B cell (primary cell): ENCODE results near the gene SHOX. TPM values are rescaled to one million over a fixed set of nuclear protein-coding genes. Genes with fewer than 3 reads are reported as not detected.

Source experiments
- ATAC-seq: fragments of 200-7000 bp; cut with Tn5 transposase; one replicate; pipeline ENCODE4 v1.10.0; 2021; ENCODE audit warnings: low read depth, mild to moderate bottlenecking, moderate number of reproducible peaks, moderate library complexity
- CTCF ChIA-PET: fragments of 350-600 bp; sonication (Branson Sonifier 250); formaldehyde crosslinking; loops from one replicate; lab custom pipeline; 2021; ENCODE audit warnings: antibody characterized with exemption, inconsistent platforms; lab: Charles Lee
- POLR2A ChIA-PET: fragments of 350-600 bp; sonication (Branson Sonifier 250); formaldehyde crosslinking; loops from one replicate; lab custom pipeline; 2021; ENCODE audit warnings: antibody characterized with exemption; lab: Charles Lee
- DNase-seq: peaks from one replicate; pipeline ENCODE4 v3.0.0; 2013
- H2AFZ ChIP-seq: 2 replicates; pipeline ENCODE4 v1.6.1; 2012; ENCODE audit warnings: mild to moderate bottlenecking, low read depth, low read length; ENCODE audit not compliant: insufficient read depth, poor library complexity, severe bottlenecking
- H3K27ac ChIP-seq, 2 donors: 1 replicate in 1 of 2; 2 replicates in 1 of 2; pipeline ENCODE4 v1.5.1; 2012 to 2013; ENCODE audit warnings: low read length in 2 of 2, mild to moderate bottlenecking in 2 of 2, moderate library complexity in 1 of 2
- H3K27me3 ChIP-seq, 4 experiments: fragments of 200-600 bp in 1 of 4; sonication (generic) in 1 of 4; replicated peaks in 1 of 4; 1 replicate in 2 of 4; 2 replicates in 2 of 4; pipeline versions ENCODE4 v1.6.1 to v1.7.0; 2013 to 2016; ENCODE audit warnings: low read length in 3 of 4, mild to moderate bottlenecking in 2 of 4, mixed read lengths in 1 of 4, moderate library complexity in 1 of 4; ENCODE audit not compliant: insufficient read depth in 4 of 4, control insufficient read depth in 3 of 4; ENCODE audit errors: control extremely low read depth in 1 of 4
- H3K36me3 ChIP-seq, 2 experiments: replicated peaks in 1 of 2; 1 replicate in 1 of 2; 2 replicates in 1 of 2; pipeline versions ENCODE4 v1.6.1 to v1.7.1; 2013; ENCODE audit warnings: low read length in 1 of 2; ENCODE audit not compliant: insufficient read depth in 2 of 2, control insufficient read depth in 1 of 2; ENCODE audit errors: control extremely low read depth in 1 of 2, extremely low read depth in 1 of 2
- H3K4me1 ChIP-seq, 2 donors: fragments of 200-600 bp in 1 of 2; sonication (generic) in 1 of 2; 1 replicate in 1 of 2; 2 replicates in 1 of 2; pipeline versions ENCODE4 v1.5.1 to v1.6.1; 2013 to 2017; ENCODE audit warnings: low read length in 2 of 2; ENCODE audit not compliant: control insufficient read depth in 2 of 2, insufficient read depth in 2 of 2
- H3K4me2 ChIP-seq: replicated peaks from 2 replicates; pipeline ENCODE3; 2012; ENCODE audit warnings: mild to moderate bottlenecking, low read depth, low read length; ENCODE audit not compliant: poor library complexity, severe bottlenecking
- H3K4me3 ChIP-seq, 5 experiments: fragments of 200-600 bp in 1 of 5; sonication (generic) in 1 of 5; 1 replicate in 3 of 5; 2 replicates in 2 of 5; pipeline versions ENCODE4 v1.5.1 to v1.7.0; 2011 to 2016; ENCODE audit warnings: low read length in 4 of 5, mild to moderate bottlenecking in 4 of 5, low read depth in 2 of 5, control low read depth in 1 of 5, moderate library complexity in 1 of 5; ENCODE audit not compliant: insufficient read depth in 1 of 5; ENCODE audit errors: control extremely low read depth in 1 of 5, extremely low read depth in 1 of 5
- H3K79me2 ChIP-seq: fragments of 200-600 bp; sonication (generic); one replicate; pipeline ENCODE4 v1.6.0; 2016; ENCODE audit warnings: low read length; ENCODE audit not compliant: control insufficient read depth, insufficient read depth
- H3K9ac ChIP-seq: fragments of 200-600 bp; sonication (generic); 2 replicates; pipeline ENCODE4 v1.6.1; 2017; ENCODE audit warnings: mild to moderate bottlenecking, low read length, moderate library complexity
- H3K9me3 ChIP-seq, 3 donors: one replicate each; pipeline versions ENCODE4 v1.6.1 to v1.7.1; 2013; ENCODE audit warnings: low read length in 2 of 3; ENCODE audit not compliant: control insufficient read depth in 2 of 3, insufficient read depth in 1 of 3; ENCODE audit errors: control extremely low read depth in 1 of 3
- H4K20me1 ChIP-seq: 2 replicates; pipeline ENCODE4 v1.6.0; 2012; ENCODE audit warnings: mild to moderate bottlenecking, low read length; ENCODE audit not compliant: insufficient read depth, control insufficient read depth, poor library complexity, severe bottlenecking
- H3K27ac Mint-ChIP-seq: one replicate; pipeline ENCODE4 v1.8.0; 2021; ENCODE audit warnings: mixed read lengths
- H3K27me3 Mint-ChIP-seq: one replicate; pipeline ENCODE4 v1.8.0; 2021; ENCODE audit warnings: mixed read lengths
- H3K4me1 Mint-ChIP-seq: one replicate; pipeline ENCODE4 v1.8.0; 2021; ENCODE audit warnings: mixed read lengths
- H3K4me3 Mint-ChIP-seq: one replicate; pipeline ENCODE4 v1.8.0; 2021; ENCODE audit warnings: mixed read lengths
- H3K9me3 Mint-ChIP-seq: one replicate; pipeline ENCODE4 v1.8.0; 2022; ENCODE audit warnings: mixed read lengths; ENCODE audit not compliant: insufficient read depth
- CTCF ChIP-seq: fragments of 200-600 bp; IDR thresholded peaks from one replicate; pipeline ENCODE4 v1.8.0; 2022; ENCODE audit warnings: antibody characterized with exemption, mild to moderate bottlenecking
- EZH2 ChIP-seq: IDR thresholded peaks from 2 replicates; pipeline ENCODE4 v1.6.1; 2012; ENCODE audit warnings: borderline replicate concordance, low read depth, mild to moderate bottlenecking, moderate library complexity, low read length; ENCODE audit not compliant: insufficient read depth, poor library complexity, severe bottlenecking
- WGBS: methylation state at CpG from one replicate; pipeline ENCODE4 v1.1.5; 2013; ENCODE audit warnings: missing lambda C conversion rate; ENCODE audit not compliant: insufficient coverage; 5-methylcytosine and 5-hydroxymethylcytosine counted together
- intact Hi-C: fragments of 100-400 bp; cut with micrococcal nuclease; formaldehyde crosslinking; loops from one replicate; pipeline ENCODE4 v1.10.0; 2022
- polyA plus RNA-seq: library from polyadenylated mRNA; depleted of rRNA; stranded (reverse); fragments of >200 nt; gene quantifications from 2 replicates; pipeline ENCODE4 v1.2.3, GENCODE V29; 2012
- total RNA-seq, 2 donors: library from RNA; stranded (reverse); fragments of 120-200 nt in 1 of 2; gene quantifications; 1 replicate in 1 of 2; 2 replicates in 1 of 2; pipeline versions ENCODE4 v1.2.3 to v1.2.4, GENCODE V29; 2013 to 2022

Gene SHOX
- total and polyA plus RNA-seq, 2 donors (not counting 1 experiment from before 2014, with no cell fraction given) = not detected

GRCh38 chrX:623268-623598 lies 7.4 kb upstream of the SHOX start:
- no peak overlapping the region for H3K4me3 Mint-ChIP-seq
- H3K9me3 Mint-ChIP-seq = no peaks in the 10 kb centered on the region
- Histone ChIP-seq H3K9ac (no peak overlapping the region), H3K79me2 (no peaks in the 10 kb centered on the region), H4K20me1 (no peaks in the 10 kb centered on the region), H3K36me3 (no peaks in the 10 kb centered on the region), H3K27ac (no peak overlapping the region), H3K4me2 (no peak overlapping the region), H3K27me3 (peaks cover 0 to 8% (median 5%) of the 10 kb centered on the region in 4 experiments), H3K4me1 (no peaks in the 10 kb centered on the region), H2AFZ (no peak overlapping the region), H3K9me3 (peaks cover 0 to 19% (median 0%) of the 10 kb centered on the region in 3 donors), H3K4me3 (no peak overlapping the region)
- peaks cover 14% of the 10 kb centered on the region for H3K4me1 Mint-ChIP-seq
- 15% methylated on average over 4 of the region's 6 CpGs for WGBS
- intact Hi-C loops = no loop called here
- H3K27ac Mint-ChIP-seq = no peak overlapping the region
- ATAC-seq = no peak
- CTCF ChIA-PET = no interaction called here
- no peak for DNase-seq
- POLR2A ChIA-PET = no interaction called here
- peaks cover 57% of the 10 kb centered on the region for H3K27me3 Mint-ChIP-seq
- TF ChIP-seq CTCF (no peak), EZH2 (no peak)

GRCh38 chrX:623599-624315 lies 6.8 kb upstream of the SHOX start:
- peaks cover 14% of the 10 kb centered on the region for H3K4me1 Mint-ChIP-seq
- H3K27ac ChIP-seq = no peak overlapping the region
- no peaks in the 10 kb centered on the region for H3K9me3 Mint-ChIP-seq
- H3K4me3 Mint-ChIP-seq = no peak overlapping the region
- H3K27me3 ChIP-seq = peaks cover 0 to 8% (median 5%) of the 10 kb centered on the region in 4 experiments
- H3K9ac ChIP-seq = no peak overlapping the region
- WGBS = 15% methylated on average over 47 of the region's 50 CpGs
- H3K4me1 ChIP-seq = no peaks in the 10 kb centered on the region
- ChIA-PET CTCF (no interaction called here), POLR2A (no interaction called here)
- peaks cover 0 to 19% (median 0%) of the 10 kb centered on the region in 3 donors for H3K9me3 ChIP-seq
- intact Hi-C loops = no loop called here
- no peak overlapping the region for H3K27ac Mint-ChIP-seq
- H4K20me1 ChIP-seq = no peaks in the 10 kb centered on the region
- no peak overlapping the region for H3K4me3 ChIP-seq
- DNase-seq (no peak), ATAC-seq (no peak)
- H3K36me3 ChIP-seq = no peaks in the 10 kb centered on the region
- no peaks in the 10 kb centered on the region for H3K79me2 ChIP-seq
- TF ChIP-seq CTCF (no peak), EZH2 (no peak)
- no peak overlapping the region for H2AFZ ChIP-seq
- H3K4me2 ChIP-seq = no peak overlapping the region
- H3K27me3 Mint-ChIP-seq = peaks cover 53% of the 10 kb centered on the region
